ENCODE measurements around the gene RPGRIP1.
"Not testable (repeated sequence)": the region's sequence is repeated elsewhere in the genome, so short reads cannot be mapped to it uniquely, and the experiment has no call there.

- not testable (repeated sequence) for TF ChIP-seq CTCF (conservative IDR thresholded peaks at IDR 0.05; ENCODE audit: low read length); EZH2phosphoT487 (IDR thresholded peaks at IDR 0.05; ENCODE audit: borderline replicate concordance)
These were observed 6.6 kb downstream of the RPGRIP1 start for GRCh38 chr14:21286516-21286915.

Measured in Loucy (cell line).